Stomach smooth muscle (tissue), 2 donors: ENCODE results near the gene ITGB2.

Source experiments
- H3K27ac ChIP-seq: one replicate; pipeline ENCODE4 v1.7.0; 2013; ENCODE audit warnings: mild to moderate bottlenecking, low read length, inconsistent platforms
- H3K27me3 ChIP-seq, 2 donors: one replicate each; pipeline ENCODE4 v1.7.0; 2013; ENCODE audit warnings: low read length in 2 of 2; ENCODE audit not compliant: insufficient read depth in 2 of 2, control insufficient read depth in 1 of 2
- H3K36me3 ChIP-seq, 2 donors: one replicate each; pipeline ENCODE4 v1.7.0; 2013; ENCODE audit warnings: low read length in 2 of 2; ENCODE audit not compliant: control insufficient read depth in 2 of 2, insufficient read depth in 2 of 2
- H3K4me1 ChIP-seq: one replicate; pipeline ENCODE4 v1.7.0; 2013; ENCODE audit warnings: low read length; ENCODE audit not compliant: control insufficient read depth, insufficient read depth
- H3K4me3 ChIP-seq, 2 donors: one replicate each; pipeline ENCODE4 v1.7.0; 2013; ENCODE audit warnings: low read length in 2 of 2
- H3K9ac ChIP-seq, 2 donors: one replicate each; pipeline ENCODE4 v1.7.0; 2013; ENCODE audit warnings: low read length in 2 of 2, mild to moderate bottlenecking in 1 of 2
- H3K9me3 ChIP-seq, 2 donors: one replicate each; pipeline ENCODE4 v1.7.0; 2013; ENCODE audit warnings: low read length in 2 of 2; ENCODE audit not compliant: control insufficient read depth in 2 of 2
- donor health status: healthy.
- donor health status: Pancreatic carcinoma.

The ITGB2 gene

DNA sequence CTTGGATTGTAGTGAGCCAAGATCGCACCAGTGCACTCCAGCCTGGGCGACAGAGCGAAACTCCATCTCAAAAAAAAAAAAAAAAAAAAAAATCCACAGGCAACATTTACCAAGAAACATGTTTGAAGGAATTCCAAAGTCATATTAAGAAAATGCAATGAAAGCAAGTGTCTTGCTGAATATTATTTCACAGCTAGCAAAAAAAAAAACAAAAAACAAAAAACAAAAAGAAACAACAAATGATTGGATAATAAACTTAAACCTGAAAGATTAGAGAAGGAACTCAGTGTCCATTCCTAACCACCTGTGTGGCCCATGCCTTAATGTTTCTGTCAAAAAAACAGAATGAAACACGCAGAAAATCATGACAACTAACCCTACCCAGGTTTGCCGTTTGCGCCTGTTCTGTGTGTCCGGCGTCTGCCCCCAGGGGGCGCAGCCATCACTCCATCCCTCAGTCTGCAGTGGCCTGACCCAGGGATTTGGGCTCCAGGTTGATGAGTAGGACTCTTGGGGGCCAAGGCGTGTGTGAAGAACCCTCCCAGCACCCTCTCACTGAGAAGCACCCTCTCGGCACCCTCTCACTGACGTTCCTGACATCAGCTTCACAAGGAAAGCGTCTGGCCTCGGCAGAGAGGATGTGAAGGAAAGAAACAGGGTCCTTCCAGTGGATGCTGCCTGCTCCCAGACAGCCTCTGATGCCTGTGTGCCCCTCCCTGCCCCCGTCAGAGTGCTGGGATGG is 28.0 kb downstream of the ITGB2 start:
- Histone ChIP-seq H3K4me3 (no peak overlapping the region), H3K36me3 (no peaks in the 10 kb centered on the region), H3K27ac (no peak overlapping the region), H3K9ac (no peak overlapping the region), H3K4me1 (no peaks in the 10 kb centered on the region), H3K9me3 (no peaks in the 10 kb centered on the region), H3K27me3 (peaks cover 0 to 12% of the 10 kb centered on the region in 2 donors)

DNA sequence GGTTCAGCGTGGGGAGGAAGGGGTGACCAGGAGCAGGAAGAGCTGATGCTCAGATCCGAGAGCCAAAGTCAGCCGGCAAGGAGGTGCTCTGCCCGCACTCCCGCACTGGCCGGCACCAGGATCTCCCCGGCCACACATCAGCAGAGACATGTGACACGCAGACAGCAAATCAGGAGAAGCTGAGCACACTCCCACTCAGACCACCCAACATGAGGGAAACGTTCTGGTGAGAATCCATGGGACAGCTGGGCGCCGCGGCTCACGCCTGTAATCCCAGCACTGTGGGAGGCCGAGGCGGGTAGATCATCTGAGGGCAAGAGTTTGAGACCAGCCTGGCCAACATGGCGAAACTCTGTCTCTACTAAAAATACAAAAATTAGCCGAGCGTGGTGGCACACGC is 28.6 kb downstream of the ITGB2 start:
- Histone ChIP-seq H3K4me3 (no peak overlapping the region), H3K4me1 (no peaks in the 10 kb centered on the region), H3K27ac (no peak overlapping the region), H3K36me3 (no peaks in the 10 kb centered on the region), H3K9ac (no peak overlapping the region), H3K27me3 (peaks cover 0 to 12% of the 10 kb centered on the region in 2 donors), H3K9me3 (no peaks in the 10 kb centered on the region)

DNA sequence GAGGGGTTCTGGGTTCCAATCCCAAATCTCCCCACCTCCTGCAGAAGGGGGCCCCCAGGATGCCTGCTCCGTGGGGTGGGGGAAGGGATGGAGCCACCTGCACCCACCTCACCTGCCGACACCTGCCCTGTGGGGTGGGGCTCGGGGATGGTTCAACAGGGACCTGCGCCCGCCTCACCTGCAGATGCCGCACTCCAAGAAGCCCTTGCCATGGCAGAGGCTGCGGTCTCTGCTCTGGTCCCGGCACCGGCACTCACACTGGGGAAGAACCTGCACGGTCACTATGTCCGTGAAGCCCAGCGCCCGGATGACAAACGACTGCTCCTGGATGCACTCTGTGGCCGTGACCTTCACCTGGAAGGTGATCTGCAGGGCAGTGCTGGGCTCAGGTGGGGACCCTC is 29.1 kb downstream of the ITGB2 start:
- Histone ChIP-seq H3K9ac (no peak overlapping the region), H3K27ac (no peak overlapping the region)

DNA sequence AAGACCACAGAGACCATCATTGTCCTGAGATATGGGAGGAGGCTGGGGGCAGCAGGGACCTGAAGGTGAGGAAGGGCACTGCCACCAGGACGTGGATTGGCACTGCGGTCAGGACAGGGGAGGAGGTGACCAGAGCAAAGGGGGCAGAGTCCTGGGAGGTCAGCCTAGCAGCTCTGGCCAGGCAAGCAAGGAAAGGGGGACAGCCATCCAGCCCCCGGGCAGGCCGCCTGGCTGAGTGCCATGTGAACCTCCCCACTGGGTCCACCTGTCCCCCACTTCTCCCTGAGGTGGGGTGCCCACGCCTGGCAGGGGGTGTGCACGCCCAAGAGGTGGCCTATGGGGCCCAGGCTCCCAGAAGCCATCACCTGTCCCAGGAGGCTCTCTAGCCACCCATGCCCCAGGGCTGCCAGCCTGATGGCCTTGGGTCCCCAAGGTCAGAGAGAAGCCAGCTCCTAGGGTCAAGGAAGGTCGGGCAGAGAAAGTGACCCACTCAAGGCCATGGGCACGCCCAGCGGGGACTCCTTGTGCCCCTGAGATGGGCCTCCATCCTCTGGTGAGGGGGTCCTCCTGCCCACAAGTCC is 29.6 kb downstream of the ITGB2 start:
- H3K27ac ChIP-seq: no peak overlapping the region
- H3K9me3 ChIP-seq: no peaks in the 10 kb centered on the region
- no peak overlapping the region for H3K4me3 ChIP-seq
- H3K9ac ChIP-seq: no peak overlapping the region
- H3K27me3 ChIP-seq: peaks cover 0 to 12% of the 10 kb centered on the region in 2 donors
- no peaks in the 10 kb centered on the region for H3K36me3 ChIP-seq
- H3K4me1 ChIP-seq: no peaks in the 10 kb centered on the region

More for the DNA sequence above, 29.1 kb downstream of the ITGB2 start:
- no peaks in the 10 kb centered on the region for H3K36me3 ChIP-seq
- H3K4me1 ChIP-seq: no peaks in the 10 kb centered on the region
- H3K4me3 ChIP-seq: no peak overlapping the region
- H3K9me3 ChIP-seq: no peaks in the 10 kb centered on the region
- H3K27me3 ChIP-seq: peaks cover 0 to 12% of the 10 kb centered on the region in 2 donors

DNA sequence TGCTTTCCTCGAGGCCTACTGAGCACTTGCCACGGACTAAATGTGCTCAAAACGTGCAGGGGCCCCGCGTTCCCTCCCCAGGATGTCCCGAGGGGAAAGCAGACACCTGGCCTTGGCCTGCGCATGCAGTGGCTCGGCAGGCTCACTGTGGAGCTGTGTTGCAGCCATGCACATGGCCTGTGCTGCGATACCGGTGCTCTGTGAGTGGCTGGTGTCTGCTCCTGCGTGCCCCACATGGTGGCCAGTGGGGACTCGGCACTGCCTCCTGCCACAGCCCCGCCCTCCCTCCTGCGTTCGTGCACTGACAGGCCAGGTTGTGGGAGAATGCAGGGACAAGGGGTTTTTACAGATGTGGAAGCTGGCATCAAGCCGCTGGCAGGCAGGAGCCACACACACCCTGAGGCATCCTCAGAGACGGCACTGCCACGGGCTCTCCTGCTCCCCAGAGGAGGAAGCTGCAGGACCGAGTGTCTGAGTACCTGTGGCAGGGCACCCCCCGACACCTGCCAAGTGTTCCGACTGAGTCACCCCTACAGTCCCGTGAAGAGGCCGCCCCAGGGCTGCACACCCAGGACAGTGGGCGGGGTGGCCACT is 30.3 kb downstream of the ITGB2 start:
- no peak overlapping the region for H3K4me3 ChIP-seq
- no peak overlapping the region for H3K9ac ChIP-seq
- peaks cover 0 to 12% of the 10 kb centered on the region in 2 donors for H3K27me3 ChIP-seq
- no peaks in the 10 kb centered on the region for H3K36me3 ChIP-seq
- no peaks in the 10 kb centered on the region for H3K9me3 ChIP-seq
- no peaks in the 10 kb centered on the region for H3K4me1 ChIP-seq
- no peak overlapping the region for H3K27ac ChIP-seq

DNA sequence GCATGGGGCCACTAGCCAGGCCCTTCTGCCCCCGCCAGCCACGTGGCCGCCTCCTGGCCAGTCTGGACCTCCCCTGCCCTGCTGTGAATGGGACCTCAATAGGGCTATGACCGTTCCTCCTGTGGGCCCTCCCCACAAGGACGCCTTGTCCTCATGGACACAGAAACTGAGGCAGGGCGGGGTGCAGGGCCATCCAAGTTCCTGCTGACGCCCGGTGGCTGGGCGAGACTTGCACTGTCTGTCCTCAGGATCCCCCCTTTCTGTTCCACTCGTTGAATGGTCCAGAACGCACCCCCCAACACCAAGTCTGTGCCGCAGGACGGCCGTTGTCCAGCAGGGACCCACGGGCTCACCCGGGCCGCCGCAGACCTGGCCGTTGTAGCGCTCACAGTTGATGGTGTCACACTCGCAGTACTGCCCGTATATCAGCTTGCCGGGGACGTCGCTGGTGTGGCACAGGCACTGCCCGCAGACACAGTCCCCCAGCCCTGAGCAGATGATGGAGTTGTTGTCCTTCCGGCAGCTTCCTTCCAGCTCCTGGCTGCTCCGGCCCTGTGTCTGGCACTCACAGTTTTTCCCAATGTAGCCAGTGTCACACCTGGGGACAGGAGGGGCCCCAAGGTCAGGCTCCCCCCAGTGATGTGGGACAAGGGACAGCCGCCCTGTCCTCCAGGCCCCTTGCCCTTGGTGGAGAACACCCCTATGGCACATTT is 30.9 kb downstream of the ITGB2 start:
- Histone ChIP-seq H3K27ac (no peak overlapping the region), H3K9ac (no peak overlapping the region), H3K9me3 (no peaks in the 10 kb centered on the region), H3K4me1 (no peaks in the 10 kb centered on the region), H3K4me3 (no peak overlapping the region), H3K36me3 (no peaks in the 10 kb centered on the region), H3K27me3 (peaks cover 0 to 12% of the 10 kb centered on the region in 2 donors)

DNA sequence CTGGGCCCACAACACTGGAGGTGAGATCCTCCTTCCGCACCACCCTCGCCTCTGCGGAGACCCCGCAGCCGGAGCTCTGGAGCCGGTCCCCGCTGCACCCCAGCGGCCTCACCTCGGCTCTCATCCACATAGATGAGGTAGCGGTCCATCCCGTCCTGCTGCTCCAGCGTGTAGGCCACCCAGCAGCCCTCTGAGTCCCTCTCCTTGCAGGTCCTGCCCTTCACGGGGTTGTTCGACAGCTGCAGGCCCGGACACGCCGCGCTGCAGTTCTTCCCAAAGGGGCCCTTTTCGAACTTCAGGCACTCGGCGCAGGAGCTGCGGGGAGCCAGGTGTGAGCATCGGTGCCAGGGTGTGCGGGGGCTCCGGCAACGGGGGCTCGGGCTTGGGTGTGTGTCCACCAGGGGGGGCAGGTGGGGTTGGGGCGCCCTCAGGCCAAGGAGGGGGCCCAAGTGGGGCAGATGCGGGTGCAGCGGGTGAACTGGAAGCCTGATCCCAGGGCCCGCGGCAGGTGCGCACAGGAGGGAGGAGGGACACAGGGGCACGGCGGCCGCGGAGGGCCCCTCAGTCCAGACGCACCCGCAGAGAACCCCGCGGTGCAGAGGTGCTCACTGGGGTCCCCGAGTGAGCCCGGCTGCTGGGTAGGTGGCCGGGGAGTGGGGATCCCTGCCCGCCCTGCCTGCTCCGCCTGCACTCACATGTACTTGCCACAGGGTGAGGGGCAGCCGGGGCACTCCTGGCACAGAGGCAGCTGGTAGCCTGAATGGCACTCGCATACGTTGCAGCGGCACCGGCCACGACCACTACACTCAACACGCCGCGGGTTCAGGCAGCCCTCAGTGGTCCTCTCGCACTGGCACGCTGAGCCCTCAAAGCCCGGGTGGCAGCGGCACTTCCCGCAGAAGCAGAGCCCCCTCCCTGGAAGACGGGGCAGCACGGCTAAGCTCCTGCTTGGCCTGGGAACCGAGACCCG is 31.8 kb downstream of the ITGB2 start:
- Histone ChIP-seq H3K27ac (no peak overlapping the region), H3K4me1 (no peaks in the 10 kb centered on the region), H3K9me3 (no peaks in the 10 kb centered on the region), H3K36me3 (no peaks in the 10 kb centered on the region), H3K27me3 (peaks cover 0 to 12% of the 10 kb centered on the region in 2 donors), H3K4me3 (no peak overlapping the region), H3K9ac (no peak overlapping the region)

DNA sequence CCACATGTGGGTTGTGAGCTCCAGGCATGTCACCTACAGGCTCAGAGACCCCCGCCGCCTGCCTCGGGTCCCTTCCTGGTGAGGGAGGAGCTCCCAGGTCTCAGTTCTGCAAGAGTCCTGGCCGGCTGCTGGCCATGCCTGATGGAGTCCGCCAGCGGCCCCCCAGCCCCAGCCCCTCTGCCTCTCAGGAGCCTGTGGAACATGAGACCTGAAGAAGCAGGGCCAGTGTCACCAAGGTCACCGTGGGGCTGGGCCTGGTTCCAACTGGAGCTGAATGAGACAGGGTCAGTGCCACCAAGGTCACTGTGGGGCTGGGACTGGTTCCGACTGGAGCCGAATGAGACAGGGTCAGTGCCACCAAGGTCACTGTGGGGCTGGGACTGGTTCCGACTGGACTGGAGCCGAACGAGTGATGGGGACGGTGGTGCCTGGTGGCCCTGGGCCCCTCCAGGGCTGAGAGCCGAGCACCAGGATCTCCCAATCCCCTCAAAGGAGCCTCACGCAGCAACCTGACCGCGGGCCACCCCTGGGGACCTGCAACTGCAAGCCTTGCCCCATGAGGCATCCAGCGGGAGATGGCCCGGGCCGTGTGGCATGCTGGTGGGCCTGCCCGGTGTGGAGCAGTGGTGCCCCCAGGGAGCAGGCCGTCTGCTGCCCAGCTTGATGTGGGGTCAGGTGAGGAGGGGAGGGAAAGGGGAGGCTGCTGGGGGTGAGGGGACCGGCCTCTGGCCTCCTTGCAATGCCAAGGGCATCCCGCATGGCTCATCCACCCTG is 32.7 kb downstream of the ITGB2 start:
- no peak overlapping the region for H3K4me3 ChIP-seq
- no peak overlapping the region for H3K27ac ChIP-seq
- no peaks in the 10 kb centered on the region for H3K4me1 ChIP-seq
- no peaks in the 10 kb centered on the region for H3K9me3 ChIP-seq
- H3K36me3 ChIP-seq: no peaks in the 10 kb centered on the region
- peaks cover 0 to 10% of the 10 kb centered on the region in 2 donors for H3K27me3 ChIP-seq
- no peak overlapping the region for H3K9ac ChIP-seq

DNA sequence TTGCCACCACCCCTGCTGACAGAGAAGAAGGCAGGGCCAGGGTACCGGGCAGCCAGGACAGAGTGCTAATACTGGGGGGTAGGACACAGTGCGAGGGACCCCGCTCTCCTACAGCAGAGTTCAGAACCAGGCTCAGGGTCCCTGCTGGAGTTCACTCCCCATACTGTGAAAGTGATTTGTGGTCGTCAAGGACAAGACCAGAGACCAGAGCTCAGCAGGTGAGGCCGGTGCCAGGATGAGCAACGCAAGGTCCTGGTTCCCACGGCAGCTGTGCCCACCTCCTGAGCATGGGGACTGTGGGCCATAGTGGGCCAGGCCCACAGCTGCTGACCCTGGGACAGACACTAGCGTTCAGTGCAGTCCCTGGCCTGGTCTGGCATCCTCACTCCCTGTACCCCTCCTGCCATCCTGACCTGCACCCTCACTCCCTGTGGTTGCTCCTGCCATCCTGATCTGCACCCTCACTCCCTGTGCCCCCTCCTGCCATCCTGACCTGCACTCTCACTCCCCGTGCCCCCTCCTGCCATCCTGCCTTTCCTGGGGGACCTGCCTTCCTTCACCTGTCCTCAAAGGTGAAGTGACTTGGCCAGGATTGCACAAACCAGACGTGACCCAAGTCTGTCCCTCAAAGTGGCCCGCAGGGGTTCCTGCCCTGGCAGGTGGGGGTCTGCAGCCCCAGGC is 33.4 kb downstream of the ITGB2 start:
- Histone ChIP-seq H3K27me3 (peaks cover 0 to 10% of the 10 kb centered on the region in 2 donors), H3K9me3 (no peaks in the 10 kb centered on the region), H3K9ac (no peak overlapping the region), H3K4me3 (no peak overlapping the region), H3K27ac (no peak overlapping the region), H3K4me1 (no peaks in the 10 kb centered on the region), H3K36me3 (no peaks in the 10 kb centered on the region)
